Left renal pelvis (tissue), 4 donors: Measurements from ENCODE around the gene GRB10. TPM values are rescaled to one million over a fixed set of nuclear protein-coding genes. Genes with fewer than 3 reads are reported as not detected.

Experiments used
- DNase-seq, 4 donors: peaks; one replicate each; pipeline ENCODE4 v3.0.0-alpha.2; 2013; ENCODE audit warnings: low read depth in 4 of 4, low spot score in 3 of 4
- polyA plus RNA-seq, 4 donors: library from polyadenylated mRNA; unstranded; fragments of 120-200 nt; gene quantifications; one replicate each; pipeline ENCODE4 v1.2.1, GENCODE V29; 2013; ENCODE audit not compliant: insufficient read length in 4 of 4

The GRB10 gene
- polyA plus RNA-seq, 4 donors: 13.6 to 43.4 (median 31.6) TPM

DNA sequence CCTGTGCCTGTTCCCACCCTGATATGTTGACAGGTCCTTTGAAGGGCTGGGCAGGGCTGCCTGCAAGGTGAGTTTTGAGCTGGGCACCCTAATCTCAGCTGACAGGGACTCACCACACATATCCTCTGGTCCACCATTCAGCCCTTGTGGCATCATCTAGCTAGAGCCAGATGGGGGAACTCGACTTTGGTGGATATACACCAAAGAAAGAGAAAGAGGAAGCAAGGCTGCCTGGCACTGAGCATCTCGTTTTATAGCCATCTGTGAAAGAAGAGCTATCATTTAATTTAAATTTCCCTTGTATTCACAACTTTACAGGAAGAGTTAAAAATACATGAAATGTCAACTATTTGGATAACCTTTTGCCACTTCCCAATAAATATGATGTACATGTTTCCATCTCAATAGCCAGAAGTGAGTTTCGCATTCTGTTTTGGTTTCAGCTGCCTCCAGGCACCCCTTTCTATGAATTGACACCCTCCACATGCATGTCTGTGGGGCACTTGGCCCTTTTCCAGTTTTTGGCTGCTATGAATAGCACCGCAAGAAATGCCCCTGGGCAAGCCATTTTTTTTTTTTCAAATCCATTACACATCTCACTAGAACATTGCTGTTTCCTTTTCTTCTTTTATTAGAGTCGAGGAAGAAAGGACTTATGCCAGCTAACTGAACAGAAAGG, 22.9 kb upstream of the GRB10 start:
- no peak for DNase-seq

DNA sequence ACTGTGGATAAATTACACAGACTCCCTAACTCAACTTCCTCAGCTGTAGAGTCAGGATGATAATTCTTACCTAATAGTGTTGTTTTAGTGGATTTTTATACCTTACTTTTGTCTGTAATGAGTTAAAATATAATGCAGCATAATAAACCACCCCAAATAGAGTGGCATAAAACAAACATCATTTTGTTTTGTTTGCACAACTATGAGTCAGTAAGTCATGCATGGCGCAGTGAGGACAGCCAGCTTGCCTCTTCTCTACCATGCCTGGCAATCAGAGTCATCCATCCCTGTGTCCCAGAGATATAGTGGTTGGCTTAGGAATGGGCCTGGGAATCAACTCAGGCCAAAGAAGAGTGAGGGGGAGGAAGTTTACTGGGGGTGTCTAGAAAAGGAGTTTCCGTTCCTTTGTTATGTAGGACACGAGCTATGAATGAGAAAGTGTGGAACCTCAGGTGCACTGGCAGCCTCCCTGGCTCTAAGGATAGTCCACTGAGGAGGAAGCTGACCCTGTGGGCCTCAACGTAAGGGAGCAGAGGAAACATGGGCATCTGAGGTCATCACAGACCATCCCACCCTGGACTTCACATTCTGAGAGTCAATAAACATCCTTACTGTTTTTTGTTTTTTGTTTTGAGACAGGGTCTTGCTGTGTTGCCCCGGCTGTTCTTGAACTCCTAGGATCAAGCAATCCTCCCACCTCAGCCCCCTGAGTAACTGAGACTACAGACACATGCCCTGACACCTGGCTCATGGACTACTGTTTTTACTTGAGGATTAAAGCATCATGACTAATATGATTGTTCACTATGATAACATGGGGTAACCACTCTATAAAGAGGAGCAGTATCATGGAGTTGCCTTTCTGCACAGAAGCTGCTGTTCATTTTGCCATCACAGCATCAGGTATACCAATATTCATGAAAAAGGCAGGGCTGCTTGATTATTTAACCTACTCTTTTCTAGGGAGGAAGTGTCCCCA, 21.0 kb upstream of the GRB10 start:
- DNase-seq: no peak

DNA sequence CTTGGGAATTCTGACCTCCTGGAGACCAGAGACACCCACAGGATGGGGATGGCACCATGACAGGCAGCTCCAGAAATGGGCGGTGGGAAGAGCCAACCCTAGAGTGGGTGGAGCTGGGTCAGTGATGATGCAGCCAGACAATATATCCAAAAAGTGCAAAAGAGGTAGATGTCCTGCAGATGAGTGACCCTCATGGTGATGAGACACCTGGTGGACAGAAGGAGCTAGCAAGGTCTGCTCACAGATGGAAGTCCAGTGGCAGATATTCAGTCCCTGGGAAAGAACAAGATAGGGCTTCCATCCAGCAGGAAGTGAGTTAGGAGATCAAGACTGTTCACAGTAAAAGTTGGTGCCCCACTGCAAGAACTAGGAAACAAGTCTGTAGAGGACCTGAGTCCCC, 19.2 kb upstream of the GRB10 start:
- no peak for DNase-seq

DNA sequence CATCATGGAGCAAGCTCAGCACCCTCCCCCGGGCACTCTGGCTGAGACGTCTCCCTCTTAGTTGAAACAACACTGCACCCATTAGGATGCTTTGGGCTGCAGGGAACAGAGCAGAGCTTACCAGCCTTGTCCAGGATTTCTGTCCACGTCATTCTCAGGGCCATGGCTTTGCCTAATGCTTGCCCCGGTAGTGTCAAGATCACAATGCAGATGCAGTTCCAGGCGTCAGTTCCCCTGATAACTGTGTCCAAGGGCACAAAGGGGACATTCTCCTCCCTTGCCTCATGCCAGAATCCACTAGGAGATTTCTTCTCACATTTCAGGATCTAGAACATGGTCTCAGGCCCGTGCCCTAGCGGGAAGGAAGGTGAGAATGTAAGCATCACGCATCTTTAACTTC, 17.2 kb upstream of the GRB10 start:
- no peak for DNase-seq

DNA sequence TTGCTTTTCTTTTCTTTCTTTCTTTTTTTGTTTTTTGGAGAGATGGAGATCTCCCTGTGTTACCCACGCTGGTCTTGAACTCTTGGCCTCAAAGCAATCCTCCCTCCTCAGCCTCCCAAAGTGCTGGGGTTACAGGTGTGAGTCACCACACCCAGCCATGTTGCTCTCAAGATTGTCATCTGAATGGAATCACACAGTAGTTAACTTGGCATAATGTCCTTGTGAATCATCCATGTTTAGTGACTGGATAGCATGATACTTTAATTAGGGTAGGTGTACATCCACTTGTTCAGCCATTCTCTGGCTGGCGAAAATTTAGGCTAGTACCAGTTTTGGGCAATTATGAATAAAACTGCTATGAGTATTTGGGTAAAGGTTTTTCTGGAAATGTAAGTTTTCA, 15.4 kb upstream of the GRB10 start:
- no peak for DNase-seq

DNA sequence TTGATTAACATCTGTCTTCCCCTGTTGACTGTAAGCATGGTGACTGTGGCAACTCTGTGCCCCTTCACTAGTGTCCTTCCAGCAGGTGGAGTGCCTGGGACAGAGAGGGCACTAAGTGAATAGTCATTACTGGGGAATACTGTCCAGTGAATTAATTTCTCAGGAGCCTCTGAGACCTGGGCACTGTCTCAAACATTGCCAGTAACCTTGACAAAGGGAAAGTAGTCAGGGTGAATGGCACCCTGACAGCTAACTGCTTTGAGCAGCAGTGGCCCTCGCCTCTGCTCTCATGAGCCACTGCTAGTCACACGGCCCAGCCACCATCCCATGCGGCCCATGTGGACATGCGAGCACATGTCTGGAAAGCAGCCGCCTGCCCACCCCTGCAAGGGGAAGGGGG, 13.1 kb upstream of the GRB10 start:
- no peak for DNase-seq

DNA sequence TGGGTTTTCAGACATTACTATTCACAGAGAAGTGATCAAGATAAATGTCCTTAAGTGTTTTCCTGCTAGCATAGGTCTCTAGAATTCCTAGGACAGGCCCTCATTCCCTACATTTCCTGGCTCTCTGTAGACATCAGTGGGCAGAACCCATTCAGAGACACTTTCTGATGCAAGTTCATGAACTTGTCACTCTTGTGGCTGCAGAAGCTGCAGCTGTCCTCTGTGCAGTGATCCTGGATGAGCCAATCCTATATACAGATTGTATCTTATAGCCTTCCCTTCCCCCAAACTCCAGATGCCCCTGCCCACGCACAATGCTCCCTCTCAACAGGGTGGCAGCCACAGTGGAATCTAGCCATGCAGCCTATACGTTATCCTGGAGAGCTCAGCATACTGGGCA, 12.6 kb upstream of the GRB10 start:
- DNase-seq: no peak

DNA sequence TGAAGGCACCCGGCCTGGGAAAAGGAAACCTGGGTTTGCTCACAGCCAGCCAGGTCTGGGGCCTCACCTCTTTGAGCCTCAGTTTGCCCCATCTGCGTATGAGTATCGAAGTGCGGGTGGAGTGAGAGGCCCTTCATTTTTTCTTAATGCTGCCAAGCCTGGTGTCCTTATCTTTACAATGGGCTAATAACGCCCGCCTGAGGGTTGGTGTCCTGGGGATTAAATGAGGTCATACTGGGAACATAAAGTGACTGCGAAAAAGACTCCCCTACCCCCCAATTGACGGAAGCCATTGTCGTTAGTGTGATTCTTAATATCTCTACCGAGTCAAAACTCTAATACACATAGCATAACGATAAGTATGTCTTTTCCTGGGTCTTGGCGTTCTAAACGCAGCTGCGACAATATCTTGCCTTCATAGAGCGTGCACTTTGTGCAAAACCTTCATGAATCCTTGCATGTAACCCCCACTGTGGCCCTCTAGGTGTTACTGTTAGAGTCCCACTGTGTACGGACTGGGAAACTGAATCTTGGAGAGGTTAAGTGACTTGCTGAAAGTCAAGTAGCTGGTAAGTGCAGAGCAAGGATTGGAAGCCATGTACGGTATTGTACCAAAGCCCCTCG, 11.4 kb upstream of the GRB10 start:
- no peak for DNase-seq

DNA sequence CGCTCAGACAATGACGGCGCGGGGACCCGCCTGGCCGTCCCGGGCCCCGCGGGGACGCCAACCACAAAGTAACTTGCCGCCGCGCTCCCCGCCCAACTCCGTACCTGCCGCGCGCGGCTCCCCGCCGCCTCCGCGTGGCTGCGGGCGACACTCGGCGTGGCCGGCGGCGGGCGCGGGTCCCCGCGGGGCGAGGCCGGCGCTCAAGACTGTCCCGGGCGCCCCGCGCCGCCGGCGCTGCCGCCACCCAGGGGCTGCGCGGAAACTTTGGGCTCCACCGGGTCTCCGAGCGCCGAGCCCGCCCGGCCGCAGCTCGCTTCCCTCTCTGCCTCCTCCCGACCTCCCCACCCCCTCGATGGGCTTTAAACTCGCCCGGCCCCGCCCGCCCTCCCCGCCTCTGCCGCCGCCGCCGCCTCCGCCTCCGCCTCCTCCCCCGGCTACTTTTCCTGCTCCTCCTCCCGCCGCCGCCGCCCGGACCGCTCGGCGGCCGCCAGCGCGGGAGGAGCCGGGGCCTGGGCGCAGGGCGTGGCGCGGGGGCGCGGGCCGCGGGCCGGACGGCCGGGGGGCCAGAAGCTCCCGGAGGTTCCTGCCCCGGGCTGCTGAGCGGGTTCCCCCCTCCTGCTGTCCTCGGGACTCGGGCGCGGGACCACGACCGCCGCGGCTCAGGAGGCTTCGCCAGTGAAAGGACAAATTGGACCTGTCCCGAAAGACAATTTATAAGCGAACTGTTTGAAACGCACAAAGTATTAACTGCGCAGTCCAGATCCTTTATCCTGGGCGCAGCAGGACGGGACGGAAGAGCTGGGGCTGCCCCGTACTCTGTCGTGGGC, 10.6 kb upstream of the GRB10 start:
- no peak for DNase-seq

DNA sequence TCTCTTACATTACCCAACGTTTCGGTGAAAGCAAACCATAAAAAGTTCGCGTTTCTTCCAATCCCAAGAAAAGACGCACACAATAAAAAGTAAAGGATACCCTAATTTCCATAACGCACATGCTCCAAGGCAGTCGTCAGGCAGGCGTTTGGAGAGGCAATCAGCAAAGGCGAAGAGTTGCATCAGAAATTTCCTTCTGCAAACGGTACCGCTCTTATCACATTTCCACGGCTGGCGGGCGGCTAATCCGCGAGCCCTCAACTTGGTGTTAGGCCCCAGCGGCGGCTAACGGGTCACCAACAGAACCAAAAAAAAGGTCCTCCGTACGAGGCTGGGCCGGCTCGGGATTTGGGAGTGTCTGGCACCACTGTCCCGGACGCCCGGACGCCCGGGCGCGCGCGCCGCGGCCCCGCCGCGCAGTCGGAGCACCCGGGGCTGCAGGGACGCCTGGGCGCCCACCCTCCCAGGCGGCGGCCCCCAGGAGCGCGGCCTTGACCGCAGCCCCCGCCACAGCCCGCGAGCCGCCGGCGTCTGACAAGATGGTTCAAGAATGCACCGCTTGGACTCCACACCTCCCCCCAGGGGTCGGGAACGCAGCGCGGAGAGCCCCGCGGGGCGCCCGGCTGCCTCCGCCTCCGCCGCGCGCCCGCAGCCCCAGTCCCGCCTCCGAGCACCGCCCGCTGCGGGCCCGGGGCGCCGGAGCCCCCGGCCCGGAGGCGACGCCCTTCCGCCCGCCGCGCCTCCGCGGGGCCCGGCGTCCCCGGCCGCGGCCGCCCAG, 9.8 kb upstream of the GRB10 start:
- DNase-seq: no peak

DNA sequence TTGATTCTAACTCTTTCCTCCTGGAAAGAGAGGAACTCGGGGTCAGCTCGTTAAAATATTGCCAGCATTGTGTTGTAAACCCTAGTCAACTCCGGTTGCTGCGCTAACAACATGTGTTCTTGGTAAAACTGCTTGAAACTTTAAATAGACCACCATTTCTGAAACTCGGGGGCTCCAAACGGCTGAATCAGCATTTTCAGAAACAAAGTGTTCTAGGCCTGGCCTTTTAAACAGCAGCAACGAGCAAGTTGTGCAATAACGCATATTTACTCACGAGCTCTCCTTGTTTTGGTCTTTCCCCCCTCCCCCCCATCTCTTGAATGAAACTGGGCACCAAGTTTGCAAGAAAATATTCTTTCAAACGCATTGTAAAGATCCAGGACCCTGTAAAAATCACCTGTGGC, 9.2 kb upstream of the GRB10 start:
- no peak for DNase-seq

DNA sequence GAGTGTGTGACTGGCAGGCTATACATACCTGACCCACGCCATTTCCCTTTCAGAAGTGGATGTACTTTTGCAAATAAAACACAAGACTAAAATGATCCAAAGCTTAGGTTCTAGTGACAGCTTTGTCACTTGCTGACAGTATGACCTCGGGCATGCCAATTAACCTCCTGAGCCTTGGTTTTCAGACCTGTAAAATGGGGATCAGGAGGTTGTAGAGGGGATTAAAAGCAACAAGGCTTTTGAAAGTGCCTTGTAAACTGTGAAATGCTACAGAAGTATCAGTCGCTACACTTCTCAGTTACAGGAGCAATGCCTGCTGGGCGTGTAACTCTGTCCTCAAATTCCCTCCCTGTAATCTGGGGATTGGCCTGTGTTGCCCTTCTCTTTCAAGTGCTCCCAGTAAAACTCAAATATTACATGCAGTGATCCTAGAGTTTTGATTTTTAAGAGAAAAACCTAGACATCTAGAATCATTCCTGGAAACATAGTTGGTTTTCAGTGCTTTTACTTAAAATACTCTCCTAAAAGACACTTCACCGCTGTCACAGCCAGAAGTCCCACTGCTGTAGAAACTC, 8.8 kb upstream of the GRB10 start:
- no peak for DNase-seq

DNA sequence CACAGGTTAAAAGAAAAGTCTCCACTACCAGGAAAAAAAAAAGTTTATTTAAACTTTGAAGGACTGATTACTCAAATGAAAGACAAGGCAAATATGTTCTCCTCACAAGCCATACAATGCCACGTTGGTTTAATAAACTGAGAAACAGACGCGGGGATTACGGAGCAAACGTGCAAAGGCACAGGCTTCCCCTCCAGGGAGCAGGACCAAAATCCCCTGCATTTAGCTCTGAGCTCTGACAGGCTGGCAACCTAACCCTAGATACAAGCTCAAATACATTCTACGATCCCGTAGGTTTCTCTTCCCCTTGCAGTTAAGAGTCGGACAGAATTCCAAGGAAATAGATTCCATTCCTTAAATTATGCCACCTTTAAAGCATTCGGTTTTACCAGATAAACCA, 7.7 kb upstream of the GRB10 start:
- DNase-seq: no peak

DNA sequence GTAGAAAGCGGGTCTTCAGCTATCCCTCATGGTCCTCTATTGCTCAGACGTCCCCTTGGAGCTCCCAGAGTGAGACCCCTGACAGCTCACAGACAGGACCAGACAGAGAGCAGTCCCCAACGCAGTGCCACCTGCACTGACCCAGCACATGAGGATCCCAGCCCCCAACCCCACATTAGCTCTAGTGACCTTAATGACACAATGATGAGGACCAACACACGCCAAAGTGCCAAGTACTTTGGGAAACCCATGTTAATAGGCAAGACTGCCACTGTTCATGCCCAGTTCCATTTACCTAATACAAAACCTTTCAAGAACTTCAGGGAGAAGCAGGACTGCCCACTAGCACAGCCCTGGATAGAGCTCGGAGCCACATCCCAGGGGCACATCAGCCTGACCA, 5.7 kb upstream of the GRB10 start:
- DNase-seq: no peak

DNA sequence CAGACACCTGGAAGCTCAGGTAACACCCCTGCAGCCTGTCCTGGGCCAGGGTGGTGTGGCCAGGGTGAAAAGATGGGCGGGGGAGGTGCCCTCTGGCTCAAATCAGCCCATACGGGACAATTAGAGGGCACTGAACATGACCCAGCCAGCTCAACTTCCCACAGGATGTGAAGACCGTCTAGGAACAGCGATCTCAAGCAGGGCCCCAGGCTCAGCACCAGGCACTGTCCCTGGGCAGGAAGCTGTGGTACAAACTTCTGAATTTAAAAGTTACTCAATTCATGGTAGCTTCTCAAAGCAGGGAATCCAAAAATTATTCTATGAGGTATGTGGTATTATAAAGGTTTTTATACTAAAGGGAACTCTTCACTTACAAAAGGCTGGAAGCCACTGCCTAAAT, 5.1 kb upstream of the GRB10 start:
- DNase-seq: no peak

DNA sequence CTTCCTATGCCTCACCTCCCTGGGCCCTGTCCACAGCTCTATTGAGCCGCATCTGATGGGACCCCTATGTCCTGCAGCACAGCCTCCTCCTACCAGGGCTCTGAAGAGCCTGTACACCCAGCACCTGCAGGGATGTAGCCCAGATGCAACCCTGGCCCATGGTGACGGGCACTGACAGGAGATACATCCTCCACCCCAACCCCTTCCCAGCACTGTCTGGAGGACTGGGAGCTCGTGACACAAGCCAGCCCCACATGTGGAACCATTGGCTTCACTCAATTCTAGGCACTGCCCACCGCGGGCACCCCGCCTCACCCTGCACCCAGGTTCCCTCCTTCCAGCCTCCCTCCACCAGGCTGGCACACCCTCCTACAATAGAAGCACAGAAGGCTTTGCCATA, 2.6 kb upstream of the GRB10 start:
- DNase-seq: no peak

DNA sequence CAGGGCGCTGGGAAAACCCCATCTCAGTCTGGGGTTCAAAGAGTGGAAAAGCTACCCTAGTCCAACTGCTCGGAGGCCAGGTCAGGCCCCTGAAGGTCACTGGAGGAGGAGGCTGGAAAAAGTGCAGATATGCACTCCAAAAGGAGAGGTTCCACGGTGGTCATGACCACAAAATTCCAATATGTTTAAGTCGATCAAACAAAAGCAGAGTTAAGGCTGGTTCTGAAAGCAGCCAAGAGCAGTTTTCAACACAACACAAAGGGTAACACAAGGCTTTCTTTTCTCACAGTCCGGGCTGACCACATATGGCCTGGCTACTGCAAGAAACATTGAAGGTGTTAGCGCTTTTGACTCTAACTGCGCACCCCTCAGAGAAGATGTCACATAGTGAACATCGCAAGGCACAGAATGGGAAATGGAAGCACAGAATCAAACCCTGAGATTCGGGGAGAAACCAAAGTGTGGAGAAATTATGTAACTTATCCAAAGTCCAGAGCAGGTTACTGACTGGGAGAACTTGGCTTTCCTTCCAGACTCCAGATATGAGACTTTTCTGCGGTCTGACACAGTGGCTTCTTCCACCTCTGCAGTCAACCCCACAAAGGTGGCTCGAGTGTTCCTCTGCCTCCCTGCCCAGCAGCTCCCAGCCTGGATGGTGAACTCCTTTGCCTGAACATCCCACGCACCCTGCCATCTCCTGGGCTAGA, 1.3 kb upstream of the GRB10 start:
- DNase-seq: no peak

DNA sequence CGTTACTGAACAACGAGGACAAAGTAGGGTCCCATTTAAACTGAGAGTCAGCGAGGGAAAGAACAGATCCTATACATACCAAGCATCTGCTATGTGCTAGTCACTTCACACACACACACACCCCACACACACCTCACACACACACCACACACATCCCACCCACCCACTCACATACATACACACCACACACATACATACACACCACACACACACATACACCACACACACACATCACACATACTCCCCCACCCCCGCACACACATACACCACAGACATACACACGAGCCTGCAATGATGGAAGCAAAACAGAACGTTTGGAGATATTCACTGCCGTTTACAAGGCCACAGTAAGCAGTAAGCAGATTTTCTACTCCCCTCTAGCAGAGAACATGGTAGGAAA, 607 bp upstream of the GRB10 start:
- no peak for DNase-seq
